Raji (cell line): ENCODE measurements around the gene CDK9.

Experiments used
- POLR2A ChIP-seq: IDR thresholded peaks from 2 replicates; pipeline ENCODE4 v1.6.1; 2011; ENCODE audit warnings: low read depth, low read length, control low read depth; ENCODE audit not compliant: insufficient read depth

CDK9 gene

DNA sequence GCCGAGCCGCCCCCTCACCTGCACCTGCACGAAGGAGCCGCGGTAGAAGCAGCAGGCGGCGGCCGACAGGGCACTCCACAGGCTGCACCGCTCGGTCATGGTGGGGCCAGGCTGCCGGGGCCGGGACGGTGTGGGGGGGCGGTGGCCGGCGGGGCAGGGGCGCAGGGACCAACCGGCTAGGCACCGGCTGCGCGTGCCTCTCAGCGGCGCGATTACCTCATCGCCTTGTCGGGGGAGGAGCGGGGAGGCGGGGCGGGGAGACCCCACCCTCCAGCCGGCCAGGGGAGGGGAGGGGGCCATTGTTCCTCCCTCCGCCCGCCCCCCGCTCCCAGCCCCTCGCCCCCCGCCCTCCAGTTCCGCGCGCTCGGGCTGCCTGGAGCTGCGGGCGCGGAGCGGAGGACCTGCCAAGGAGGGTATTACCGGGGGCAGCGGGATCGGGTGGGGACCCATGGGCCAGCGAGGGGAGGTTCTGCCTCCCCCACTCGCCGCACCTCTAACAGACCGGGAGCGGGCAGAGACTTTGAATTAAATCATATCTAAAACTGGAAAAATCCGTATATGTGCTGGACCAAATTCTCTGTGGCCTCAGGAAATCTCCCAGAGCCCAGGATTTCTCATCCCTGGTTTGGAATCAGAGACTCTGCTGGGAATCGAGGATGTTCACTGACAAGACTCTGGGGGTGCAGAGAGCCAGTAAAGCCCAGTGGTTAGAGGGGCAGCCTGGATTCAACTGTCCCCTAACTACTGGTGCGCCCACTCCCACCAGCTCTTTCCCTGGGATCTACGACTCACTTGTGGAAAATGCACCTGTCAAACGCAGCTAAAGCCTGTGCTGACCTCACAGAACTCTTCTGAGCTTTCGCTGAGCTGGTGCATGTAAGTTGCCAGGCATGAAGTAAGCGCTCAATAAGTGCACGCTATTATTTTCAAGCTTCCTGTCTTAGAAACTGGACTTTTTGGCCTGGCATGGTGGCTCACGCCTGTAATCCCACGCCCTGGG lies 30.5 kb upstream of the CDK9 start:
- no peak for TF ChIP-seq POLR2A

DNA sequence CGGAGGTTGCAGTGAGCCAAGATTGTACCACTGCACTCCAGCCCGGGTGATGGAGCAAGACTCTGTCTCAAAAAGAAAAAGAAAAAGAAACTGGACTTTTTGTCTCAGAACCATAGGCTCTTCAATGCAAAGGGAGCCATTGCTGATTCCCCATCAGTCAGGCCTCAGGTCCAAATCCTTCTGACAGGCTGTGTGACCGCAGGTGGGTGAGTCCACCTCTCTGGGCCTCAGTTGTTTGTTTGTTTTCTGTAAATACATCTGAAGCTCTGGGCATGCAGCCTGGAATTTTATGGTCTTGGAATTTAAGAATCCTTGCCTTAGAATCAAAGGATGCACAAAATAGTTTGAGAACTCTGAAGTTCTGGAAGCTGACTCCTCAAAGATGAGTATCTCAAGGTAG lies 29.6 kb upstream of the CDK9 start:
- TF ChIP-seq POLR2A = no peak

DNA sequence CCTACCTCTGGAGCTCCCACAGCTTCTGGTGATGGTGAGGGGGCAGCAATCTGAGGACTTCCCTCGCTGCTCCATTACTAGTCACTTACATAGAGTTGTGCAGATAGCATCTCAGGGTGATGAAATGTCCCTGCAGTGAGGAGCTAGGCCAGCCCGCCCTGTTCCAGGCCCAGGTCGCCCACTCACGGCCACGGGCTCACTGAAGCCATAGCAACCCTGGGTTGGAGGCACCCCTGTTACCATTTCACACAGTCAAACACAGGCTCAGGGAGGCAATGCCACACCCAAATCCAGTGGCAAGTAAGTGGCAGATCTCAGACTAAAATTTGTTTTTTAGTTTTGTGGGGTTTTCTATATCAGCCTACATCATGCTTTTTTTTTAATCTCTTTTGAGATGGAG lies 27.0 kb upstream of the CDK9 start:
- TF ChIP-seq POLR2A = no peak

DNA sequence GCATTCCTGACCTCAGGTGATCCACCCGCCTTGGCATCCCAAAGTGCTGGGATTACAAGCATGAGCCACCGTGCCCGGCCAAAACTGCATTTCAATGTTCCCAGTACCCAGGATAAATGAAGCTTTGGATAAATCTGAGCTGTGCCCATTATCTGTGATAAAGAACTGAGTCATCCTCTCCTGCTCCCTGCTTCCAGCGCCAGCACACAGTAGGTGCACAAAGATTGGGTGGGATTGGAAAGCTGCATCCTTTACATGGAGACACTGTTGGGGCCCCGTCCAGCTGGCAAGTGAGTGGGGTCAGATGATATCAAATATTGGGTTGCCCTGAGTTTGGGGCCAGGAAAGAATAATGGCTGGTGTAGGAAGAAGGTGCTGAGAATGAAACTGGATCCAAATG lies 24.8 kb upstream of the CDK9 start:
- no peak for TF ChIP-seq POLR2A

DNA sequence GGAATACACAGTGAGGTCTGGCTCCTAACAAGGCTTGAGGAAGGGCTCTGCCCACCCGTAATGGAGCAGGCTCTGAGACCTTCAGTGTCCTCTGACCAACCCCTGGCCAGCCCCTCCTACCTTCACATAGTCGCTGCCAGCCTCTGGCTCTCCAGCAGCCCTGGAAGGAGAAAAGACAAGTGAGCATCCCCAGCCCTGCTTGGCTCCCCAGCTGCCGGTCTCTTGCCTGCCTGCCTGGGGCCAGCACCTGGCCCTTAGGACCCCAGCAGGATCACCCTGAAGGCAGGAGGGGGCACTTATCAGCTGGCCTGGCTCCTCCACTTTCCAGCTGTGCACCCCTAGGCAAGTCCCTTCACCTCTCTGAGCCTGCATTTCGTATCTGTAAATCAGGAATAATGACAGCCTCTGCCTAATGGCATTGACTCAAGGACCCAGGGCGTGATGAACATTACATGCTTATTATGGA lies 24.3 kb upstream of the CDK9 start:
- no peak for TF ChIP-seq POLR2A

DNA sequence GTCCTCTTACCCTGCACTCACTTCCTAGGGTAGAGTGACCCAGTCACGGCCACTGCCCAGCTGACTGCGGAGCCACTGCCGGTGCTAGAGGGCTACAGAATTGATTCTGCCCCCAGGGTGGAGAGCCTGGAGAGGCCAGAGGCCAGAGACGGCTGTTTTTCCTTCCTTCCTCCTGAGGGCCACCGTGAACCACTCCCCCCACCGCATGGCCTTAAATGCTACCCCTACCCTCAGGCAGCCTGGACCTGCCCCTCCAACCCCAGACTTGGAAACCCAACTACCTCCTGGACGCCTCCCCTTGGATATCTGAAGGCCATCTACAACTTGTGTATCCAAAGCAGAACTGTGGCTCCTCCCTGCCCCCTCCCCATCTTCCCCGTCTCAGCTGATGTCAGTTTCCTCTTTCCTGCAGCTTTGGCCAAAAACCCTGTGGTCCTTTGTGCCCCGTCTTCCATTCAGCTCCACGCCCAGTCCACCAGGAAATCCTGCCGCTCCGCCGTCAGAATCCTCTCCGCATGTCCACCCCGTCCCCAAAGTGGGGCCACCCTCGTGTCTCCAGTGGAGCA lies 23.6 kb upstream of the CDK9 start:
- no peak for TF ChIP-seq POLR2A

DNA sequence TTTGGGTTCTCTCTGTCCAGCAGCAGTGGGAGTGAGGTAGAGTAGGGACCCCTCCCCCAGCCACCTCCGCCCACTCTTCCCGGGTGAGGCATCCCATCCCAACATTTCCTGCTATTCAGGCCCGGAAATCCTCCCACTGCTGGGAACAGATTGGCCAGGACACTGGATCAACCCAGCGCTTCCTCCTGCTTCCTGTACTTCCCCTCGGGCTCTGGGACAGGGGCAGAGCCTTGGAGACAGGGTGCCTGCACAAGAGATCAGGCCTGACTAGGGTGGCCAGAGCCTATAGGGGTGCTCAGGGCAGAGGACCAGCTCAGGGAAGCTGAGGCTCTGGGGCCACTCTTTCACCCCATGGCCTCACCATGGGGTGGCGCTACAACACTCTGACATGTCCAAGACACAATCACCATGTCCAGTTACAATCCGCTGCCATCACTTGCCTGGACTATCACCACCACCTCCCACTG lies 21.9 kb upstream of the CDK9 start:
- no peak for TF ChIP-seq POLR2A

DNA sequence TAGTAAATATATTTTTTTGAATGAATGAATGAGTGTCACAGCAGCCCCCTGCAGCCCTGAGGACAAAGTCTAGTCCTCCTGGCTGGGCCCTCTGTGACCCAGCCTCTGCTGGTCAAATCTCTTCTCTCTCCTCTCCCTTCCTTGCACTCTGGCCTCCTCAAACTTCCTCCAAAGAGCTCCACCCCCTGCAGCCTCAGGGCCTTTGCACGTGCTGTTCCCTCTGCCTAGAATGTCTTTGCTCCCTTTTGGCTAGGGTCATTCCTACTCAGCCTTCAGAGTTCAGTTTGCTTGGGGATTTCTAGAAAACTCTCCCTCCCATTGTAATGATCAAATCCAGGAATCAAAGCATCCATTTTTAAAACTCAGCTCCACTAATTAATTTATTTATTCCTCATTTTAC lies 20.4 kb upstream of the CDK9 start:
- TF ChIP-seq POLR2A = no peak

DNA sequence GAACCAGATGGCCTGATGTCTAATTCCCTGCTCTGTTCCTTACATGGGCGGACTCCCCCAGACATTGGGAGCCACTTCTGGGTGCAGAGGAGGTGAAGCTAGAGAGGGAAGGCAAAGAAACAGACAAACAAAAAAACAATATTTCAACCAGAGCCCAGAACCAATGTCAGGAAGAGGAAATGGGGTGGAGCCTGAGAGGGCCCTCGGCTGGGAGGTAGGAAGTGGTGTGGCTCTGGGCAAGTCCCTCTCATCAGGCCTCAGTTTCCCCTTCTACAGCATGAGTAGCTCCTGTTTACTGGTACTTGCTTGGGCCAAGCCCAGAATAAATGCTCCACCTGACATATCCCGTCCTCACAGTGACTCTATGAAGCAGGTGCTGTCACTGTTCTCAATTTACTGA lies 18.4 kb upstream of the CDK9 start:
- no peak for TF ChIP-seq POLR2A

DNA sequence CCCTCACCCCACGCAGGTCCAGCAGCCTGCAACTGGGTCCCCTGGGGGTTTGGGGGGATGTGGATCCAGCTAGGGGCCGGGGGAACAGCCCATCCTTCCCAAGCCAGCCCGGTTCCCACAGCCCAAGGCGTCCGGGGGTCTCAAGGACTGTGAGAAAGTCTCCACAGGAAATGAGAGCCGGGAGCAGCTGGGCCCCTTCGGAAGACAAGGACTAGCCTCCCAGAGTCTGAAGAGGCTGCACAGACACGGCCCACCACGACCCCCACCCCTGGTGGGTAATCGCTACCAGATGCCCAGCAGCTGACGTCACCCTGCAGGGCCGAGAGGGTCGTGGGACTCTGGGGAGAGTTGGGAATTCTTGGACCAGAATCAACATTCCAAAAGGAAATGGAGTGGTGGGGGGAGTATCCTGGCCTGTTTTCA lies 17.9 kb upstream of the CDK9 start:
- no peak for TF ChIP-seq POLR2A

DNA sequence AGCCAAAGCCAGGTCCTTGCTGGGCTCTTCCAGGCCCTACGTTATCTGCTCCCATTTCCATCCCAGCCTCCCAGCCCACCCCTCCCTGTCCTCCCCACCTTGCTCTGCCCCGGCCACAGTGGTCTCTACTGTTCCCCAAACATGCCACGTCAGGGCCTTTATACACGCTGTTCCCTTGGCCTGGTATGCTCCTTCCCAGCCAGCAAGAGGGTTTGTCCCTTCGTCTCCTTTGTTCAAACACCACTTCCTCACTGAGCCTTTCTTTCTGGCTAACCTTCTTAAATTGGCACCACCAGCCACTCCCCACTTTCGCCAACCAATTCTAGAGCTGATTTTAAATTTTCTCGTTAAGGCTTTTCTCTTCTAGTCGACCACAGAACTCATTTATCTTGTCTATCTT lies 17.1 kb upstream of the CDK9 start:
- TF ChIP-seq POLR2A = no peak

DNA sequence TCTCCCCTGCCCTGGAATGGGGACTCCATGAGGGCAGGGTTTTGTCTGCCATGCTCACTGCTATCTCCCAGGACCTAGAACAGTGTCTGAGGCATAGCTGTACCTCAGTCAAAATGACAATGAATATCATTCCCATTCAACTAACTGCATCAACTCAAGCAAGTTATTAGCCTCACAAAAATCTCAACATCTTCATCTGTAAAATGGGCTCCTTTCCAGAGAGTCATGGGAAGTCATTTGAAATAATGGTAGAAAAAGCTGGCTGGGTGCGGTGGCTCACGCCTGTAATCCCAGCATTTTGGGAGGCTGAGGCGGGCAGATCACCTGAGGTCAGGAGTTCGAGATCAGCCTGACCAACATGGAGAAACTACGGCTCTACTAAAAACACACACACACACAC lies 16.7 kb upstream of the CDK9 start:
- no peak for TF ChIP-seq POLR2A

DNA sequence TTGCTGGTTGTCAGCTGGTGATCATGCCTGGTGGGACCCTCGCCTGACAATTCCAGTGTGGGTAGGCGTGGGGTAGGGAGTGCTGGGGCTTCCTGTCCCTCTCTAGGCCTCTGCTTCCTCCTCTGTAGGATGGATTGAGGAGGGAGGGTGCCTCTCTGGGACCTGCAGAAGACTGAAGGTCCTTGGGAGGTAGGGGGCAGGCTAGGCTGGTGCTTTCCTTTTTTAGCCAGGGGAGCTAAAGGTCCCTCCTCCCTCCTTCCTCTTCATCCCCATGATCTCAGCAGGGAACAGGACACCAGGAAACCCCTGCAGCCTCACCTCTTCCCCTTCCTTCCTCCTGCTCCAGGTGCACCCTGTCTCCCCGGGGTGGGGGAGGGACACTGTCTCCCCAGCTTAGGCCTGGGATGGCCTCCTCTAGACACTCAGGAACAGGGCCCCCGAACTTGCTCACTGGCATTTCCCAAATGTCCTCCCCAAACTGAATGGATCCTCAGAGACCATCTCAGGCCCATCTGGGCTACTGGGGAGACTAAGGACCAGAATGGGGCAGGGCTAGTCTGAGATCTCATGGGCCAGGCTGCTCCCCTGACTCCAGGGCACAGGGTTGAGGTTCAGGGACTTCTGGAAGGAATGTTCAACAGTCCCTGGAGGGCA lies 15.8 kb upstream of the CDK9 start:
- no peak for TF ChIP-seq POLR2A

DNA sequence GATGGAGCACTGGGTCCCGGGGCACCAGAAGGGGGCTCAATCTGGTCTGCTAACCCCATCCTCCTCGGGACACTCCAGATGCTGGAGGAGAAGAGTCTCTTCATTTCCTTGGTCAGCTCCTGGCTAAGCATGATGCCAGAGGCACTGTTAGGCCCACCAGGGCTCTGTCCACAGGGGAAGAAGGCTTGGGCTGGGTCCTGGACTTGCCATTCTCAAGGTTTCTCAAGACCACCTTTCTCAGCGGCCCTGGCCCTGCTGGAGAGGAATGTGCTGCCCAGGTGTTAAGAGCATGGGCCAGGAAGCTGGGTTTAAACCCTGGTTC lies 15.3 kb upstream of the CDK9 start:
- no peak for TF ChIP-seq POLR2A

DNA sequence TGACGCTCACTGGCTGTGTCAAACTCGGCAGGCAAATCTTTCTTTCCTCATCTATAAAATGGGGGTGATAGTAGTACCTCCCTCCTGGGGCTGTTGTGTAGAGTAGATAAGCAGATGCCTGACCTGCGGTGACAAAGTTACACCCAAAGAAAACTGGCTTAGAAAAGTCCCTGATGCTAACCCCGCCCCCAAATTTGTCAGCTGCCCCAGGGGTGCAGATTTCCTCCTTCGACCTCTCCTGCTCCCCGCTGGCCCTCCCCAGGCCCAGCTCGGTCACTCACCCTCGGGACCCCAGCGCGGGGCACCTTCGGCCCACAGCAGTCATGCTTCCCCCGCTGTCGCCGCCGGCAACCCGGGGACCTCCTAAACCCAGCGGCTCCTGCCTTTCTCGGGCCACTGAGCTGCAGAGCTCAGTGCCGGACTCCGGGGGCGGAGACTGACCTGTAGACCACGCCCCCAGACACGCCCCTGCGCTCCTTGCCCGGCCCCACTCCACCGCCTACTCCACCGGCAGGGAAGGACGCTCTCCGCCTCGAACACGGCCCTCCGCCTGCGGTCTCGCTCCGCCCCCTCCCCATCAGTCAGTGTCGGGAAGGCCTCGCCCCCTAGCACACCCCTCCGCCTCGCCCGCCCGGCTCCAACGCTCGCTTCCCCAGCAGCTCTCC lies 14.8 kb upstream of the CDK9 start:
- no peak for TF ChIP-seq POLR2A
